ENCODE results near the gene C5AR1.
"Not testable (repeated sequence)": the region's sequence is repeated elsewhere in the genome, so short reads cannot be mapped to it uniquely, and the experiment has no call there.

The C5AR1 gene

GRCh38 chr19:47336765-47337718, 27.4 kb downstream of the C5AR1 start:
- DNase-seq = peak; percentile 63

GRCh38 chr19:47339196-47339880, 29.7 kb downstream of the C5AR1 start:
- DNase-seq = no peak

GRCh38 chr19:47340477-47341208, 31.0 kb downstream of the C5AR1 start:
- no peak for DNase-seq

- DNase-seq = no peak
Measured at GRCh38 chr19:47341734-47342133, 32.1 kb downstream of the C5AR1 start.

GRCh38 chr19:47343194-47343802, 33.6 kb downstream of the C5AR1 start:
- DNase-seq = no peak

- DNase-seq = no peak
Measured at GRCh38 chr19:47344425-47344824, 34.8 kb downstream of the C5AR1 start.

GRCh38 chr19:47346024-47346423, 36.4 kb downstream of the C5AR1 start:
- DNase-seq = not testable (repeated sequence)

DNA sequence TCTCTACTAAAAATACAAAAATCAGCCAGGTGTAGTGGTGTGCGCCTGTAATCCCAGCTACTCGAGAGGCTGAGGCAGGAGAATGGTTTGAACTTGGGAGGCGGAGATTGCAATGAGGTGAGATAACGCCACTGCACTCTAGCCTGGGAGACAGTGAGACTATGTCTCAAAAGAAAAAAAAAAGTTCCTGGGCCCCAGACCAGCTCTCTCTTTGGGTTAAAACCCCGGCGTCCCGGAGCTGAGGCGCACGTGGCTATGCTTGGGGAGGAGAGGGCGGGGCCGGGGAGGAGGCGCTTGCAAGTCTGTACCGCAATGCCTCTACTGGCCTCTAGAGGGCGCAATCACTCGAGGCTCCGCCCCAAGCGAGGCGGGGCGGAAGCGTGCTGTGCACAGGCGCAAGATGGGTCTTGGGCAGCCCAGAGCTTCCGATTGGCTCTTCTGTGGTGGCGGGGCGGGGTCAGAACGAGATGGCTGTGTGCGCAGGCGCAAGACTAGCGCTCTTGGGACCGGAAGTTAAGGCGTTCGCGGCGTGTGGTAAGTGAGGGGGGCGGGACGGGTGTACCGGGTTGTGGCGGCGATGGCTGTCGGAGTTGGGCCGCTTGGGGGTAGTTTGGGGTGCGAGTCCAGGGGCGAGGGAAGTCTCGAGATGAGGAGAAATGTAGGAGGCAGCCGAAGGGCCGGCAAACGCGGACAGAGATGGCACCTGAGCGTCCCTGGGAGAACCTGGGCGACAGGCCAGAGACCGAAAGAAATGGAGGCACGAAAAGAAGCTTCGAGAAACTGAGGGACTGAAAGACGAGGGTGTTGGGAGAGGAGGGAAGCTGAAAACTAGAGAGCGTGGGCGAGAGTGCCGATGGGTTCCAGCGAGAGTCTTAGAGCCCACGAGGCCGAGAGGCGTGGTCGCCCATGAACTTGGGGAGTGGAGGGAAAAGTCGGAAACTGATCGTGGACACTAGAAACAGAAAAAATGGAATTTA, 39.4 kb downstream of the C5AR1 start, which contains the start of gene DHX34:
DHX34 (plus strand) TSS at position 497 of the 977 bp plus-strand sequence. CDS start 3,716 bp downstream, outside the sequence.
- peak; percentile 100 for DNase-seq

DNA sequence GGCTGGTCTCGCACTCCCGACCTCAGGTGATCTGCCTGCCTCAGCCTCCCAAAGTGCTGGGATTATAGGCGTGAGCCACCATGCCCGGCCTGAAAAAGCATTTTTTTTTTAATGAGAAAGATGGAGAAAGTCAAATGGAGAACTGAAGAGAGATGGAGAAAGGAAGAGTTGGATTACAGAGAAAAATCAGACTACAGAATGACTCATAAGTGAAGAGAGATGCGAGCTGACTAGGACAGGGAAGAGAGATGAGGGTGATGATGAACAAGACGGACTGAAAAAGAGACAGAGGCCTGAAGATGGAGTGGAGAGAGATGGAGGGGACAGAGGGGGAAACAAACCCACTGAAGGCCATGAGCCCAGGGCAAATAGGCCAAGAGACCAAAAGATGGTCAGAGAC, 41.0 kb downstream of the C5AR1 start:
- DNase-seq = no peak

- peak; percentile 38 for DNase-seq
Measured at GRCh38 chr19:47351548-47351947, 41.9 kb downstream of the C5AR1 start.

DNA sequence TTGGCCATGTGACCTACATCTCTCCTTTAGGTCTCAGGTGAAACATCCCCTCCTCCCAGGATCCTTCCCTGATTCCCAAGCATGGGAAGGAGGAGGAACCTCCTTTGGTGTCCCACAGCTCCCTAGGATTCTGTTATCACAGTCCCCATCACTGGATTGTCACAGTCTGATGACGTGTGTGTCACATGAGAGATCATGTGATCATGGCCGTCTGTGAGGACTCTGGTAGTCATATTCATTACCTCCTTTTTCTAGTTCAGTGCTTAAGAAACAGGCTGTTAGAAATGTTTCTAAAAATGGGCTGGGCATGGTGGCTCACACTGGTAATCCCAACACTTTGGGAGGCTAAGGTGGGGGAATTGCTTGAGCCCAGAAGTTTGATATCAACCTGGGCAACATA, 42.4 kb downstream of the C5AR1 start:
- no peak for DNase-seq

GRCh38 chr19:47353307-47353712, 43.6 kb downstream of the C5AR1 start:
- no peak for DNase-seq

DNA sequence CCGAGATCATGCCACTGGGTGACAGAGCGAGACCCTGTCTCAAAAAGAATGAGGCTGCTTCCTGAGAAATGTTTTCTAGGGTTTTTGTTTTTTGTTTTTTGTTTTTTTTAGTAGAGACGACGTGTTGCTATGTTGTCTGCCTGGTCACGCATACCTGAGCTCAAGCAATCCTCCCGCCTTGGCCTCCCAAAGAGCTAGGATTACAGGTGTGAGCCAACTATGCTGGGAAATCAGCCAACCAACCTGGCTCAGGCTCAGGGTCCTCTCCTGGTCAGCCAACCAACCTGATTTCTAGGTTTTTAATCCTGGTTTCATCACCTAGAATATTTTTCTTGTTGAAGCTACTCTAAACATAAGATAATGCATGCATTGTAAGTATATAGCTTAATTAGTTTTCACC, 47.2 kb downstream of the C5AR1 start:
- no peak for DNase-seq

DNA sequence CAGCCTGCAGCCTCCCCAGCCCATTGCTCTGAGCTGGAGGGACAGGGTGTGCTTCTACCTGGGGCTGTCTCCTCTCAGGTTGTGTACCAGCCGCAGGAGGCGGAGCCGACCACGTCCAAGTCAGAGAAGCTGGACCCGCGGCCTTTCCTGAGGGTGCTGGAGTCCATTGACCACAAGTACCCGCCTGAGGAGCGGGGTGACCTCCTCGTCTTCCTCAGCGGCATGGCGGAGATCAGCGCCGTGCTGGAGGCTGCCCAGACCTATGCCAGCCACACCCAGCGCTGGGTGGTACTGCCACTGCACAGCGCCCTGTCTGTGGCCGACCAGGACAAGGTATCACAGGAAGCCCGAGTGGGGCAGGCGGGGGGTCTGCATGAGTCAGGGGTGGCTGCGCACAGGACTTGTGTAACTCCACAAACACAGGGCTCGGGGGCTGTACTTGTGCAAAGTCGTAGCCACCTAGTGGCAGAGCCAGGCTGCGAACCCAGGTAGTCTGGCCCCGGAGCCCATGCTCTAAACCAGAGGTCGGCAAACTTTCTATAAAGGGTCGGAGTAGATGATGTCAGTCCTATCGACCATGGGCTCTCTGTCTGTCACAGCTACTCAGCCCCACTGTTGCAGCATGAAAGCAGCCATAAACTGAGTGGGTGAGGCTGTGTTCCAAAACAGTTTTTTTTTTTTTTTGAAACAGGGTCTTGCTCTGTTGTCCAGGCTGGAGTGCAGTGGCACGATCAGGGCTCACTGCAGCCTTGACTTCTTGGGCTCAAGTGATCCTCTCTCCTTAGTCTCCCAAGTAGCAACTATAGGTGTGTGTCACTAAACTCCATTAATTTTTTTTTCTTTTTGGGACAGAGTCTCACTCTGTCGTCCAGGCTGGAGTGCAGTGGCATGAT, 48.4 kb downstream of the C5AR1 start:
- no peak for DNase-seq

- DNase-seq = no peak
Measured at GRCh38 chr19:47358936-47359335, 49.3 kb downstream of the C5AR1 start.

GRCh38 chr19:47362321-47362720, 52.7 kb downstream of the C5AR1 start:
- no peak for DNase-seq

DNA sequence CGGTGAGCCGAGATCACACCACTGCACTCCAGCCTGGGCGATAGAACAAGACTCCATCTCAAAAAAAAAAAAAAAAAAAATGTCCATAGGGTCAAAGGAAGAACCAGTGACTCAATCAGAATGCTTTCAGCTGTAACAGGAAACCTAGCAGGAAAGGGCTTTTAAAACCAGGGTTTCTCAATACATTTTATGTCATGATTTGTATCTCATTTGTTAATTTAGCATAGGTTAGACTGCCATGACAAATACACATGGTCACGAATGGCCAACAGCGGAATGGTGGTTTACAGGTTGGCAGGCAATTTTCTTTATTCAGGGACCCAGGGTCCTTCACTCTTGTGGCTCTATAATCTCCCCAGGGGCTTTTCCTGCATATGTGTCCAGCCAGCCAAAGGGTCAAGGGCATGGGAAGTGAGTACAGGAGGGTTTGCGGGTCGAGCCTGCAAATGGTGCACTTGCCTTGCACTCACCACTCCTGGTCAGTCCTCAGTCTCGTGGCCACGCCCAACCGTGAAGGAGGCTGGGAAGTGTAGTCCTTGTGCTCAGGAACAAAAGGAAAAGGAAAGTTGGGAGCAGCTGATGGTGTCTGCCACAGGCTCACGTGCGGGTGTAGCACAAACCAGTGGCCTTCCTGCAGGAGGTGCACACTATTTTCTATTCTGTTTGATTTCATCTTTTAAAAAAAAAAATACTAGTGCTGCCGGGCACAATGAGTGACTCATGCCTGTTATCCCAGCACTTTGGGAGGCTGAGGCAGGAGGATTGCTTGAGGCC, 54.3 kb downstream of the C5AR1 start:
- DNase-seq = no peak

GRCh38 chr19:47365455-47365854, 55.8 kb downstream of the C5AR1 start:
- not testable (repeated sequence) for DNase-seq

DNA sequence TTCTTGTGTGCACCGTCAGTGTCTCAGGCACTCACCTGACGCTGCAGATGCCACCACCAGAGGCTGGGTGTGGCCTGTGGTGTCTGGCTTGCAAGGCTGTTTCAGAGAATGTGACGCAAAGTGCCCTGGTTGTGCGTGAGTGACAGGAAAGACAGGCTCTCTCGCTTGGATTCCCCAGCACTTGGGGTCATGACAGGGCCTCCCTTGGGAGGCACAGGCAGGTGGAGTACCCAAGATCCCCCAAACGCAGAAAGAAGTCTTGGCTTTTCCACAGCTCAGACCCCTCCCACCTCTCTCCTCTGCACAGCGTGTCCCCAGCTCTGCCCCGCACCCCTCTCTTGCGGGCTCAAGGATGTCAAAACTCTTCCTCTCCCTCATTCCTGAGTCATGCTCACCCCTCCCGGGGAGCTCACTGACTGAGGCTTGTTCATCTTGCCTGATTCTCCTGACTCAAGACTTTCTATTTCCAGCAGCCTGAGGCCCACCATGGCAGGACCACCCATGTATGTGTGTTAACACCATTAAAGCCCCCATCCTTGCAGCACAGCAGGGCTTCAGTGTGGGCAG, 60.5 kb downstream of the C5AR1 start:
- no peak for DNase-seq
